ENCODE results near the gene PLK5.
A peak's percentile ranks its signal among the peaks of the same experiment; 100 is the strongest.

PLK5 gene

DNA sequence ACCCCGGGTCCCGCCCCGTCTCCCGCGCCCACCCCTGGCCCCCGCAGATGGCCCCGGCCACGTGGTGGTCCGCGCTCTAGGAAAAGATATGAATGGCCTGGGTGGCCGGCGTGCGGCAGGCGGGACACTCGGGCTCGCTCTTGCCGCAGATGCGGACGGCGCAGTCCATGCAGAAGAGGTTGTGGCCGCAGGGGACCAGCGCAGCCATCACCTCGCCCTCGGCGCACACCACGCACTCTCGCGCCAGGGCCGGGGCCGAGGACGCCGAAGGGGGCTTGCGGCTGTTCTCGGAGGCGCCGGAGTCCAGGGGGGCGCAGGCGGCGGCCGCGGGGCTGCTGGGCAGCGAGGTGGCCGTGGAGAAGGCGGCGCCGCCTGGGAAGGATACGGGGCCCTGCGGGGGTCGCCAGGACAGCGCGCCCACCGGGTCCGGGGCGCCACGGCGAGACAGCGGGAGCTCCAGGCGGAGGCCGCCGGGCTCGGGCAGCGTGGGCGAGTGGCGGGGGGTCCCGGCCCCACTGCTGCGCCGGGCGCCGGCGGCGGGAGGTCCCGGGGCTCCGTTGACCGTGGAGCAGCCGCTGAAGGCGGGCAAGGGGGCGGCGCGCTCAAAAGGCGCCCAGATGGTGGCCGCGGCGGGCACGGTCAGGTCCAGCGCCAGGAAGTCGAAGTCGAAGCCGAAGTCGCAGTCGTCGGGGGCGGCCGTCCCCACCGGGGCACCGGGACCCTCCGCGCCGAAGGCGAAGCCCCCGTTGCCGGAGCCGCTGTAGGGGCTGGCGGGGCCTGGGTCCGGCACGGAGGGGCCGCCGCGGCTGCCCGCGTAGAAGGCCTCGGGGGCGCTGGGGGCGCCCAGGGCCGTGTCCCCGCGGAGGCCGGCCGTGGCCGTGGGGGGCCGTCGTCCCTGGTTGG, 31.9 kb downstream of the PLK5 start:
- FAIRE-seq = no peak
- DNase-seq (ENCODE audit: insufficient read length, low spot score) = no peak
- no peak for TF ChIP-seq POLR2A (IDR thresholded peaks at IDR 0.05; ENCODE audit: low read depth, low read length)

- DNase-seq (ENCODE audit: insufficient read length, low spot score) (no peak), FAIRE-seq (no peak)
- TF ChIP-seq POLR2A (IDR thresholded peaks at IDR 0.05; ENCODE audit: low read depth, low read length) = no peak
Observed at GRCh38 chr19:1556390-1557070, 32.7 kb downstream of the PLK5 start.

DNA sequence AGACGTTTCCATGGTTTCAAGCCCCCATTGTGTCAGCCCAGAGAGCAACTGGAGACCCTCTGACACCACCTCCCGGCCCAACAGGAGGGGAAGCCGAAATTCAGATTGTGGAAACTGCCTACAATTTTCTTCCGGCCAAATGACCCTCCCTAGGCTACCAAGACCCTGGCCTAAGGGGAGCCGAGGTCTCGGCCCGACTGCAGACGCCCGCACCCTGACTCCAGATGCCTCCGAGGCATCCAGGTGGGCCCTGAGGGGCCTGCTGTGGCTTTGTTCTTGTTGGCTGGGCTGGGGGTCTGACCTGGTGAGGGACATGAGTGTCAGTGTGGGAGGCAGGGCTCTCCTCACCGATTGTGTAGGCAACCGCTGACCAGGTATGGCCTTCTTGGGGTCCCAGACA, 34.7 kb downstream of the PLK5 start:
- FAIRE-seq = no peak

GRCh38 chr19:1560286-1560882, 36.5 kb downstream of the PLK5 start:
- no peak for FAIRE-seq
- no peak for DNase-seq (ENCODE audit: insufficient read length, low spot score)
- TF ChIP-seq POLR2A (IDR thresholded peaks at IDR 0.05; ENCODE audit: low read depth, low read length) = no peak

More for the DNA sequence above, 34.7 kb downstream of the PLK5 start:
- no peak for DNase-seq (ENCODE audit: insufficient read length, low spot score)
- TF ChIP-seq POLR2A (IDR thresholded peaks at IDR 0.05; ENCODE audit: low read depth, low read length) = no peak

- no peak for TF ChIP-seq POLR2A (IDR thresholded peaks at IDR 0.05; ENCODE audit: low read depth, low read length)
- FAIRE-seq (no peak), DNase-seq (ENCODE audit: insufficient read length, low spot score) (no peak)
Observed at GRCh38 chr19:1561236-1561842, 37.5 kb downstream of the PLK5 start.

DNA sequence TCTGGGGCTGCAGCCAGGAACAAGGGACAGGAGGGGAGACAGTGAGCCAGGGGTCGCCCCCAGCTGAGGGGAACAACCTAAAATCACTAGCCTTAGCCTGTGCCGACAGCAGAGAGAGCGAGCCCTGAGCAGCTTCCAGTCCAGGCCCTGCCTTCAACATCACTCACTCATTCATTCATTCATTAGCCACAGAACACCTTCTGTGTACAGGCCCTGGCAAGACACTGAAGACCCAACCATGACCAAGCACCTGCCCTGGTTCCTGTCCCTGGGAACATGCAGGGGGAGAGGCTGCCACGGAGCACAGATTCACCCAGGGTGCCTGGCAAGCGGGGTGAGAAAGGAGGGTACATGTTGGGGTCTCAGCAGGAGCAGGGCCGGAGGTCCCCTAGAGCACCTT, 39.4 kb downstream of the PLK5 start:
- no peak for FAIRE-seq
- TF ChIP-seq POLR2A (IDR thresholded peaks at IDR 0.05; ENCODE audit: low read depth, low read length) = no peak
- no peak for DNase-seq (ENCODE audit: insufficient read length, low spot score)

- DNase-seq (ENCODE audit: insufficient read length, low spot score) = peak; percentile 92
- FAIRE-seq = no peak
Observed at GRCh38 chr19:1566392-1567115, 42.7 kb downstream of the PLK5 start.

GRCh38 chr19:1567116-1567847, 43.4 kb downstream of the PLK5 start:
- no peak for FAIRE-seq
- TF ChIP-seq POLR2A (IDR thresholded peaks at IDR 0.05; ENCODE audit: low read depth, low read length) = peak; percentile 24; the same call in 1 of the 2 replicates
- DNase-seq (ENCODE audit: insufficient read length, low spot score) = peak; percentile 49

More at GRCh38 chr19:1566392-1567115, 42.7 kb downstream of the PLK5 start:
- peak; percentile 58 for TF ChIP-seq POLR2A (IDR thresholded peaks at IDR 0.05; ENCODE audit: low read depth, low read length)

- DNase-seq (ENCODE audit: insufficient read length, low spot score) = no peak
- no peak for FAIRE-seq
- no peak for TF ChIP-seq POLR2A (IDR thresholded peaks at IDR 0.05; ENCODE audit: low read depth, low read length)
Observed at GRCh38 chr19:1567848-1568227, 44.0 kb downstream of the PLK5 start.

- FAIRE-seq = no peak
- peak; percentile 27; the same call in 1 of the 2 replicates for TF ChIP-seq POLR2A (IDR thresholded peaks at IDR 0.05; ENCODE audit: low read depth, low read length)
- DNase-seq (ENCODE audit: insufficient read length, low spot score) = peak; percentile 94
Observed at GRCh38 chr19:1568320-1569019, 44.6 kb downstream of the PLK5 start, which contains the start of gene MEX3D. Gene MEX3D (minus strand): TSS chr19:1568325. CDS start chr19:1568058, 267 bp downstream.

DNA sequence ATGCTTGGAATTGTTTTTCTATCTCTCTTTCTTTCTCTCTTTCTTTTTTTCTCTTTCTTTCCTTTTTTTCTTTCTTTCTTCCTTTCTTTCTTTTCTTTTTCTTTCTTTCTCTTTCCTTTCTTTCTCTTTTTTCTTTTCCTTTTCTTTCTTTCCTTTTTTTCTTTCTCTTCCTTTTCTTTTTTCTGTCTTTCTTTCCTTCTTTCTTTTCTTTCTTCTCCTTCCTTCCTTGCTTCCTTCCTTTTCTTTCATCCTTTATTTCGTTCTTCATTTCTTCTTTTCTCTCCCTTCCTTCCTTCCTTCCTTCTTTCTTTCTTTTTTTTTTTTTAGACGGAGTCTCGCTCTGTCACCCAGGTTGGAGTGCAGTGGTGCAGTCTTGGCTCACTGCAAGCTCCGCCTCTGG, 46.1 kb downstream of the PLK5 start:
- no peak for DNase-seq (ENCODE audit: insufficient read length, low spot score)
- TF ChIP-seq POLR2A (IDR thresholded peaks at IDR 0.05; ENCODE audit: low read depth, low read length) = no peak
- FAIRE-seq = no peak

- no peak for TF ChIP-seq POLR2A (IDR thresholded peaks at IDR 0.05; ENCODE audit: low read depth, low read length)
- FAIRE-seq (no peak), DNase-seq (ENCODE audit: insufficient read length, low spot score) (no peak)
Observed at GRCh38 chr19:1570836-1571235, 47.0 kb downstream of the PLK5 start.

Measured in H54 (cell line).